GM13976 (cell line): Measurements from ENCODE around the gene FAM20C.
"Not testable (repeated sequence)": the region's sequence is repeated elsewhere in the genome, so short reads cannot be mapped to it uniquely, and the experiment has no call there.

ENCODE experiments used
- DNase-seq: peaks from one replicate; pipeline ENCODE4 v3.0.0; 2012; ENCODE audit warnings: low spot score
- CTCF ChIP-seq: IDR thresholded peaks from 2 replicates; pipeline ENCODE4 v1.5.1; 2012; ENCODE audit warnings: borderline replicate concordance, mild to moderate bottlenecking; ENCODE audit not compliant: insufficient read depth; ENCODE audit errors: extremely low read depth, missing control alignments, control extremely low read depth
- in situ Hi-C: fragments of 300-500 bp; cut with MboI; formaldehyde crosslinking; loops from one replicate; pipeline ENCODE4 v1.12.0; 2022; ENCODE audit warnings: low sequenced_read_pairs, mixed read lengths, inconsistent platforms; ENCODE audit not compliant: unreplicated experiment

Gene FAM20C

GRCh38 chr7:240146-240676, 47.8 kb downstream of the FAM20C start:
- DNase-seq, result no peak
- TF ChIP-seq CTCF, result no peak
- in situ Hi-C loops, result no loop called here

- no peak for DNase-seq
- in situ Hi-C loops, result no loop called here
- no peak for TF ChIP-seq CTCF
Observed at GRCh38 chr7:240887-241421, 48.6 kb downstream of the FAM20C start.

GRCh38 chr7:241513-241912, 49.1 kb downstream of the FAM20C start:
- no peak for DNase-seq
- no peak for TF ChIP-seq CTCF
- in situ Hi-C loops, result no loop called here

GRCh38 chr7:242826-243579, 50.6 kb downstream of the FAM20C start:
- in situ Hi-C loops, DNase-seq: not testable (repeated sequence)

GRCh38 chr7:243580-243978, 51.2 kb downstream of the FAM20C start:
- DNase-seq, in situ Hi-C loops: not testable (repeated sequence)

GRCh38 chr7:244974-245373, 52.6 kb downstream of the FAM20C start:
- no peak for TF ChIP-seq CTCF
- in situ Hi-C loops, result no loop called here
- DNase-seq, result no peak

GRCh38 chr7:245574-246295, 53.4 kb downstream of the FAM20C start:
- TF ChIP-seq CTCF, result no peak
- in situ Hi-C loops, result no loop called here
- no peak for DNase-seq
